ENCODE data around the gene PLCD1.

DNA sequence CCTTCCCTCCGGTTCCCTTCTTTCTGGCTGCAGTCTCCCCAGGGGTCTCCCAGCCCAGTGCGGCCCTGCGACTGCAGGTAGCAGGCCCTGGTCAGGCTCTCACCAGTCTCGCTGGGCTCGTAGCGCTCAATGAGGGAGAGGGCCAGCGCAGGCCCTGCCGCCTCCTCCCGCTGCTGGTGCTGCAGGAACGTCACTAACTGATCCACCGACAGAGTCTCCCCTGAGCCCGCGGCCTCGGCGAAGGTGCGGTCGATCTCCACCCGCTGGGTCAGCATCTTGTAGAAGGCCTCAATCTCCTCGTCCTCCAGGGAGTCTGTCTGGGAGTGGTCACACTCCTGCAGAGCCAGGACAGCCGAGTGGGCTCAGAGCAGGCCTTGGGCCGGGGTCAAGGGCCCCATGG lies 18.3 kb downstream of the PLCD1 start:
- TF ChIP-seq, protein P1, sequence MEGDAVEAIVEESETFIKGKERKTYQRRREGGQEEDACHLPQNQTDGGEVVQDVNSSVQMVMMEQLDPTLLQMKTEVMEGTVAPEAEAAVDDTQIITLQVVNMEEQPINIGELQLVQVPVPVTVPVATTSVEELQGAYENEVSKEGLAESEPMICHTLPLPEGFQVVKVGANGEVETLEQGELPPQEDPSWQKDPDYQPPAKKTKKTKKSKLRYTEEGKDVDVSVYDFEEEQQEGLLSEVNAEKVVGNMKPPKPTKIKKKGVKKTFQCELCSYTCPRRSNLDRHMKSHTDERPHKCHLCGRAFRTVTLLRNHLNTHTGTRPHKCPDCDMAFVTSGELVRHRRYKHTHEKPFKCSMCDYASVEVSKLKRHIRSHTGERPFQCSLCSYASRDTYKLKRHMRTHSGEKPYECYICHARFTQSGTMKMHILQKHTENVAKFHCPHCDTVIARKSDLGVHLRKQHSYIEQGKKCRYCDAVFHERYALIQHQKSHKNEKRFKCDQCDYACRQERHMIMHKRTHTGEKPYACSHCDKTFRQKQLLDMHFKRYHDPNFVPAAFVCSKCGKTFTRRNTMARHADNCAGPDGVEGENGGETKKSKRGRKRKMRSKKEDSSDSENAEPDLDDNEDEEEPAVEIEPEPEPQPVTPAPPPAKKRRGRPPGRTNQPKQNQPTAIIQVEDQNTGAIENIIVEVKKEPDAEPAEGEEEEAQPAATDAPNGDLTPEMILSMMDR (conservative IDR thresholded peaks at IDR 0.05 in 1 of 2, IDR thresholded peaks at IDR 0.05 in 1 of 2; ENCODE audit: low read depth in 1 of 2, low read length in 2 of 2): no peak
- TF ChIP-seq EZH2 (IDR thresholded peaks at IDR 0.05; ENCODE audit: low read length, missing control alignments): no peak
